Panc1 (cell line): ENCODE measurements around the gene ZSCAN2. TPM values are rescaled to one million over a fixed set of nuclear protein-coding genes. Genes with fewer than 3 reads are reported as not detected.
A peak's percentile ranks its signal among the peaks of the same experiment; 100 is the strongest.
"Not testable (repeated sequence)": the region's sequence is repeated elsewhere in the genome, so short reads cannot be mapped to it uniquely, and the experiment has no call there.

Experiments used
- ATAC-seq: fragments of 200-7000 bp; cut with Tn5 transposase; 2 replicates; pipeline ENCODE4 v1.9.1; 2020; ENCODE audit warnings: mild to moderate bottlenecking, moderate library complexity
- BruUV-seq: library from RNA; stranded (reverse); fragments of 400-500 nt; replicated peaks from 2 replicates; lab custom pipeline; 2021; lab: Mats Ljungman, UMichigan
- CTCF ChIA-PET: fragments of 300-600 bp; sonication (Branson Sonifier 250); formaldehyde crosslinking; loops from one replicate; lab custom pipeline; 2022; ENCODE audit warnings: antibody characterized with exemption; lab: Charles Lee
- POLR2A ChIA-PET: fragments of 300-600 bp; sonication (Branson Sonifier 250); formaldehyde crosslinking; loops from one replicate; lab custom pipeline; 2022; ENCODE audit warnings: antibody characterized with exemption; lab: Charles Lee
- DNase-seq: peaks from one replicate; pipeline ENCODE4 v3.0.0-alpha.2; 2010; ENCODE audit warnings: low read depth, low spot score
- H3K27ac ChIP-seq: 2 replicates; pipeline ENCODE4 v1.5.1; 2011; ENCODE audit warnings: mild to moderate bottlenecking, low read length, inconsistent platforms
- H3K27me3 ChIP-seq: fragments of 200-500 bp; sonication (Bioruptor generic); 2 replicates; pipeline ENCODE4 v1.6.0; 2014; ENCODE audit warnings: low read length, inconsistent platforms; ENCODE audit not compliant: control insufficient read depth, insufficient read depth
- H3K36me3 ChIP-seq: fragments of 200-500 bp; sonication (Bioruptor generic); 2 replicates; pipeline ENCODE4 v1.5.1; 2014; ENCODE audit warnings: inconsistent platforms, mild to moderate bottlenecking, low read length, moderate library complexity; ENCODE audit not compliant: control insufficient read depth, insufficient read depth
- H3K4me1 ChIP-seq: 2 replicates; pipeline ENCODE4 v1.5.1; 2011; ENCODE audit warnings: inconsistent platforms, mild to moderate bottlenecking, low read length, moderate library complexity; ENCODE audit not compliant: control insufficient read depth, insufficient read depth
- H3K4me3 ChIP-seq, 2 experiments: 2 replicates each; pipeline ENCODE4 v1.5.1; 2011 to 2012; ENCODE audit warnings: low read depth in 2 of 2, low read length in 2 of 2, mild to moderate bottlenecking in 2 of 2, inconsistent platforms in 1 of 2, moderate library complexity in 1 of 2
- H3K9me3 ChIP-seq: fragments of 200-500 bp; sonication (Bioruptor generic); 2 replicates; pipeline ENCODE4 v1.5.1; 2014; ENCODE audit warnings: low read depth, mild to moderate bottlenecking, inconsistent platforms, low read length, moderate library complexity; ENCODE audit not compliant: control insufficient read depth, insufficient read depth
- POLR2AphosphoS5 ChIP-seq: IDR thresholded peaks from 2 replicates; pipeline ENCODE4 v1.6.1; 2012; ENCODE audit warnings: mild to moderate bottlenecking, low read depth, low read length, moderate library complexity
- SIN3A ChIP-seq: IDR thresholded peaks from 2 replicates; pipeline ENCODE4 v1.6.1; 2012; ENCODE audit warnings: low read depth, mild to moderate bottlenecking, low read length, moderate library complexity, borderline replicate concordance; ENCODE audit not compliant: insufficient read depth
- in situ Hi-C: cut with HindIII; loops from 2 replicates; pipeline ENCODE4 v1.10.0; 2016; ENCODE audit warnings: low sequenced_read_pairs, low pct_unique_long_range_greater_than_20kb
- intact Hi-C: fragments of 100-400 bp; cut with micrococcal nuclease; formaldehyde crosslinking; loops from one replicate; pipeline ENCODE4 v1.10.0; 2022; ENCODE audit not compliant: unreplicated experiment
- total RNA-seq: library from RNA; stranded (reverse); gene quantifications from one replicate; pipeline ENCODE4 v1.2.1, GENCODE V29; 2021; ENCODE audit not compliant: unreplicated experiment
- TF ChIP-seq, protein P1 (sequence below), 2 experiments: IDR thresholded peaks; 2 replicates each; pipeline ENCODE4 v1.6.1; 2011 to 2012; ENCODE audit warnings: low read depth in 2 of 2, control low read depth in 1 of 2, low read length in 1 of 2, mild to moderate bottlenecking in 1 of 2, moderate library complexity in 1 of 2; ENCODE audit not compliant: insufficient read depth in 1 of 2

Gene ZSCAN2
- total RNA-seq, 1 experiment from 2014 or later = 16.8 TPM

DNA sequence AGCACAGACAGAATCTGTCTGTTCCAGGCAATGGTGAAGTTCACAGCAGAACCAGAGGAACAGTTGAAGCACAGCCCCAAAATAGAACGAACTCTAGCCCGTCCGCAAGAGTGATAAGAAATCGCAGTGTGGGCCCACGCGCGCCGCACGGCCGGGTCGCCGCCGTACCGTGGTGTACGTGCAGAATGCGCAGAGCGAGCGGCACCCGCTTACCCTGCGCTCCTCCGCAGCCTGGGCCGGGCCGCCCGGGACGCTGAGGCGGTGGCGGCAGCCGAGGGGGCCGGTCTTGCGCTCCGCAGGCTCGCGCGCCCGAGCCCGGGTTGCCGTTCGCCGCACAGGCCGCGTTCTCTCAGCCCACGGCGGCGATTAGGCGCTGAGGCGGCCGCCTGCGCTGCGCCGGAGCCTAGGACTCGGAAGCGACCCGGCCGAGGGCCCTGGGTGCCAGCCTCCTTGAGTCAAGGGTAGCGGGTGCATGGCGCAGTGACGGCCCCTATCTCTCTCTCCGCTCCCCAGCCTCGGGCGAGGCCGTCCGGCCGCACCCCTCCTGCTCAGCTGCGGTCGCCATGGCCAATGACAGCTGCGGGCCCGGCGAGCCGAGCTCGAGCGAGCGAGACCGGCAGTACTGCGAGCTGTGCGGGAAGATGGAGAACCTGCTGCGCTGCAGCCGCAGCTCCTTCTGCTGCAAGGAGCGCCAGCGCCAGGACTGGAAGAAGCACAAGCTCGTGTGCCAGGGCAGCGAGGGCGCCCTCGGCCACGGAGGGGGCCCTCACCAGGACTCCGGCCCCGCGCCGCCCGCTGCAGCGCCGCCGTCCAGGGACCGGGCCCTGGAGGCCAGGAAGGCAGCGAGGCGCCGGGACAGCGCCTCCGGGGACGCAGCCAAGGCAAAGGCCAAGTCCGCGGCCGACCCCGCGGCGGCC is 32.8 kb downstream of the ZSCAN2 start:
- no peak for DNase-seq
- H3K27ac ChIP-seq = peak overlapping the region; percentile 68
- H3K27me3 ChIP-seq = no peaks in the 10 kb centered on the region
- no peaks in the 10 kb centered on the region for H3K9me3 ChIP-seq
- peaks cover 4% of the 10 kb centered on the region for H3K36me3 ChIP-seq
- intact Hi-C loops (no loop called here), in situ Hi-C loops (no loop called here)
- ChIA-PET CTCF (interaction anchor here (0.6 kb wide), 1 partner anchor 98 kb away, joined by 4 read pairs; no protein-coding TSS in a partner anchor), POLR2A (interaction anchor here (0.5 kb wide), 1 partner anchor 16 kb away, joined by 6 read pairs; no protein-coding TSS in a partner anchor)
- peak overlapping the region; percentile 81 to 92 for H3K4me3 ChIP-seq
- H3K4me1 ChIP-seq = peaks cover 17% of the 10 kb centered on the region
- no TSS peak for BruUV-seq
- TF ChIP-seq, protein P1, sequence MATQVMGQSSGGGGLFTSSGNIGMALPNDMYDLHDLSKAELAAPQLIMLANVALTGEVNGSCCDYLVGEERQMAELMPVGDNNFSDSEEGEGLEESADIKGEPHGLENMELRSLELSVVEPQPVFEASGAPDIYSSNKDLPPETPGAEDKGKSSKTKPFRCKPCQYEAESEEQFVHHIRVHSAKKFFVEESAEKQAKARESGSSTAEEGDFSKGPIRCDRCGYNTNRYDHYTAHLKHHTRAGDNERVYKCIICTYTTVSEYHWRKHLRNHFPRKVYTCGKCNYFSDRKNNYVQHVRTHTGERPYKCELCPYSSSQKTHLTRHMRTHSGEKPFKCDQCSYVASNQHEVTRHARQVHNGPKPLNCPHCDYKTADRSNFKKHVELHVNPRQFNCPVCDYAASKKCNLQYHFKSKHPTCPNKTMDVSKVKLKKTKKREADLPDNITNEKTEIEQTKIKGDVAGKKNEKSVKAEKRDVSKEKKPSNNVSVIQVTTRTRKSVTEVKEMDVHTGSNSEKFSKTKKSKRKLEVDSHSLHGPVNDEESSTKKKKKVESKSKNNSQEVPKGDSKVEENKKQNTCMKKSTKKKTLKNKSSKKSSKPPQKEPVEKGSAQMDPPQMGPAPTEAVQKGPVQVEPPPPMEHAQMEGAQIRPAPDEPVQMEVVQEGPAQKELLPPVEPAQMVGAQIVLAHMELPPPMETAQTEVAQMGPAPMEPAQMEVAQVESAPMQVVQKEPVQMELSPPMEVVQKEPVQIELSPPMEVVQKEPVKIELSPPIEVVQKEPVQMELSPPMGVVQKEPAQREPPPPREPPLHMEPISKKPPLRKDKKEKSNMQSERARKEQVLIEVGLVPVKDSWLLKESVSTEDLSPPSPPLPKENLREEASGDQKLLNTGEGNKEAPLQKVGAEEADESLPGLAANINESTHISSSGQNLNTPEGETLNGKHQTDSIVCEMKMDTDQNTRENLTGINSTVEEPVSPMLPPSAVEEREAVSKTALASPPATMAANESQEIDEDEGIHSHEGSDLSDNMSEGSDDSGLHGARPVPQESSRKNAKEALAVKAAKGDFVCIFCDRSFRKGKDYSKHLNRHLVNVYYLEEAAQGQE (IDR thresholded peaks at IDR 0.05; ENCODE audit: insufficient read depth in 1 of 2, low read depth in 2 of 2, low read length in 1 of 2) = no peak
- 0 out of 2 replicates have a peak, but pooled peaks have one; percentile 20 for TF ChIP-seq SIN3A
- ATAC-seq = peak; percentile 75

DNA sequence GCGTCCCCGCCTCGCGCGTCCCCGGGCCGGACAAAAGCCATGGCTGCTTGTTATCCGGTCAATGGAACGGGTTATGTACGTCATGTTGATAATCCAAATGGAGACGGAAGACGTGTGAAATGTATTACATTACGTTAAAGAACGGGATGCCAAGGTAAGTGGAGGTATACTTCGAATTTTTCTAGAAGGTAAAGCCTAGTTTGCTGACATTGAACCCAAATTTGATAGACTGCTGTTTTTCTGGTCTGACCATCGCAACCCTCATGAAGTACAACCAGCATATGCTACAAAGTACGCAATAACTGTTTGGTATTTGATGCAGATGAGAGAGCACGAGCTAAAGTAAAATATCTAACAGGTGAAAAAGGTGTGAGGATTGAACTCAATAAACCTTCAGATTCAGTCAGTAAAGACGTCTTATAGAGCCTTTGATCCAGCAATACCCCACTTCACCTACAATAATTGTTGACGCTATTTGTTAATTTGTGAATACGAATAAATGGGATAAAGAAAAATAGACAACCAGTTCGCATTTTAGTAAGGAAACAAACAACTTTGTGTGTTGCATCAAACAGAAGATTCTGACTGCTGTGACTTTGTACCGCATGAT is 33.5 kb downstream of the ZSCAN2 start:
- intact Hi-C loops = no loop called here
- no TSS peak for BruUV-seq
- TF ChIP-seq POLR2AphosphoS5 = no peak
- no peak for TF ChIP-seq SIN3A
- ATAC-seq (no peak), DNase-seq (no peak)
- peak overlapping the region; percentile 68 for H3K27ac ChIP-seq
- H3K9me3 ChIP-seq = no peaks in the 10 kb centered on the region
- peak overlapping the region; percentile 81 to 92 for H3K4me3 ChIP-seq
- peaks cover 4% of the 10 kb centered on the region for H3K36me3 ChIP-seq
- ChIA-PET CTCF (no interaction called here), POLR2A (interaction anchor here (0.5 kb wide), 1 partner anchor 15 kb away, joined by 6 read pairs; no protein-coding TSS in a partner anchor)
- in situ Hi-C loops = no loop called here
- H3K27me3 ChIP-seq = no peaks in the 10 kb centered on the region
- peaks cover 17% of the 10 kb centered on the region for H3K4me1 ChIP-seq

DNA sequence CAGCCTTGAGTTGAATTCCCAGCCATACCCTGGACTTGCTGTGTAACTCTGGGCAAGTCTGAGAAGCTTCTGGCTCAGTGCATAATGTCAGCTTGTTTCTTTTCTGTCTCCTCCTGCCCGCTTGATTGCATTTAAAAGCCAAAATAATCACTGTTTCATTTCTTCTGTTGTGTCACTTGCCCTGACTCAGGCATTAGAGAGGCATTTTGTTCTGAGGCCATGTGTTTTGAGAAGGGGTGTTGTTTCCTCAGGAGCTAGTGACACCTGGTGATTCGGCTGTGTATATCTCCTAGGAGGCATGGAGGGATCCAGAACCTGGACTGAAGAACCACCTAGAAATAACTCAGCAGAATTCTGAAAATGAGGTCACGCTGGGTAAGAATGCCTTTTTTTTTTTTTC is 37.3 kb downstream of the ZSCAN2 start:
- in situ Hi-C loops (no loop called here), intact Hi-C loops (loop anchor here (2.0 kb wide), 1 partner anchor 39 kb away; no protein-coding TSS in a partner anchor)
- Histone ChIP-seq H3K4me3 (no peak overlapping the region), H3K9me3 (no peaks in the 10 kb centered on the region), H3K4me1 (peaks cover 6% of the 10 kb centered on the region), H3K36me3 (no peaks in the 10 kb centered on the region; the same call in none of the 2 replicates), H3K27me3 (no peaks in the 10 kb centered on the region), H3K27ac (no peak overlapping the region)
- ATAC-seq (peak; percentile 39; the same call in 1 of the 2 replicates), DNase-seq (no peak)
- ChIA-PET CTCF (interaction anchor here (1.2 to 1.6 kb wide), 2 partner anchors 38 to 39 kb away, joined by 3 to 8 read pairs; no protein-coding TSS in a partner anchor), POLR2A (interaction anchor here (0.5 kb wide), 1 partner anchor 240 kb away, joined by 3 read pairs; no protein-coding TSS in a partner anchor)
- BruUV-seq = no TSS peak
- peak; percentile 42; the same call in 1 of the 2 replicates for TF ChIP-seq POLR2AphosphoS5
- TF ChIP-seq, protein P1 (IDR thresholded peaks at IDR 0.05; ENCODE audit: insufficient read depth in 1 of 2, low read depth in 2 of 2, low read length in 1 of 2) = no peak

DNA sequence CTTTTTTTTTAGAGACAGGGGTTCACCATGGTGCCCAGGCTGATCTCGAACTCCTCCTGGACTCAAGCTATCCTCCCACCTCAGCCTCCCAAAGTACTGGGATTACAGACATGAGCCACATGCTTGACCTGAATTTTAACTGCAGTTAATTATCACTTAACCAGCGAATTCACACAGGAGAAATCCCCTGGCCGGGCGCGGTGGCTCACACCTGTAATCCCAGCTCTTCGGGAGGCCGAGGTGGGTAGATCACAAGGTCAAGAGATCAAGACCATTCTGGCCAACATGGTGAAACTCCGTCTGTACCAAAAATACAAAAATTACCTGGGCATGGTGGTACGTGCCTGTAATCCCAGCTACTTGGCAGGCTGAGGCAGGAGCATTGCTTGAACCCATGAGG is 41.1 kb downstream of the ZSCAN2 start:
- ATAC-seq, H3K36me3 ChIP-seq, DNase-seq, intact Hi-C loops, H3K4me1 ChIP-seq, H3K4me3 ChIP-seq, H3K27ac ChIP-seq, CTCF ChIA-PET, H3K27me3 ChIP-seq, H3K9me3 ChIP-seq, in situ Hi-C loops, BruUV-seq: not testable (repeated sequence)
- POLR2A ChIA-PET = interaction anchor here (0.7 kb wide), 1 partner anchor 26 kb away, joined by 5 read pairs; no protein-coding TSS in a partner anchor
